Activated T-cell treated with anti-CD3 and anti-CD28 coated beads for 1 hour (primary cell): ENCODE data around the gene NLGN1.

Experiments used
- DNase-seq: peaks from one replicate; pipeline ENCODE4 v3.0.0-alpha.2; 2020; ENCODE audit warnings: low read depth

NLGN1 gene

DNA sequence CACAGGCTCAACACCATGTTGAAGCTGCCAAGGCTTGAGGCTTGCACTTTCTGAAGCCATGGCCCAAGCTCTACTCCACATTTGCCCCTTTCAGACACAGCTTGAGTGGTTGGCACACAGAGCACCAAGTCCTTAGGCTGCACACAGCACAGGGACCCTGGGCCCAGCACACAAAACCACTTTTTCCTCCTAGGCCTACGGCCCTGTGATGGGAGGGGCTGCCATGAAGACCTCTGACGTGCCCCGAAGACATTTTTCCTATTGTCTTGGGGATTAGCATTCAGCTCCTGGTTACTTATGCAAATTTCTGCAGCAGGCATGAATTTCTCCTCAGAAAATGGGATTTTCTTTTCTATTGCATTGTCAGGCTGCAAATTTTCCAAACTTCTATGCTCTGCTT is 445.5 kb downstream of the NLGN1 start:
- no peak for DNase-seq

DNA sequence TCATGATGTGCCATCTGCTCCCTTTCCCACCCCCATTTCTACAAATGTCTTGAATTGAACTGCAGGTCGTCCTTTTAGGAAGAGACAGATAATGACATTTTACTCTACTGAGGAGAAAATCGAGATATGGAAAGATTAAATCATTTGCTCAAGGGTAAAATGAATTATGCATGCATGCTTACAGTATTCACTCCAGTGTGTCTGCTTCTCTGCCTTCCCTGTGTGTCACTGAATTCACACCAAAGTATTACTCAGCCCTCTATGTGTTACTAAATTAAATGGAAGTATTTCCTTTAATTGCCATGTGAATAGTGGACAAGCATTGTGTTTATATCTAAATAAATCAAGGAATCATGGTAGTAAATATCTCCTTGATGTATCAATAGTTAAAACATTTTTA is 449.0 kb downstream of the NLGN1 start:
- DNase-seq: no peak

DNA sequence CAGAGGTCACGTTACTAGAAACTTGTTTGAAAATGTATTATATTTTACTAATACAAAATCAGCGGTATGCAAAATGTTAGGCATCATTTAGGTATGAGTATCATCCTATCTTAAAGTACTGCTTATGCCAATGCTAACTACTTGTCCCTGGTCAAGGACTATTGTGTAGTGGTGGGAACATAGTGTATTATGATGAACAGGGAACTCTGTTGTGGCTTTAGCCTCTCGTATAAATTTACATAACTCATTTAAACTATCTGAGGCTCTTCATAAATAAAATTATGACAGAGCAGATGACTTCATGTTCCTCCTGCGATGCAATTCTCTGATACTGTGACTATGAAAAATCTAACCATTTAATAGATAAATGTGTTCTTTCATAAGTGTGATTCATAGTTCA is 451.9 kb downstream of the NLGN1 start:
- DNase-seq: no peak

DNA sequence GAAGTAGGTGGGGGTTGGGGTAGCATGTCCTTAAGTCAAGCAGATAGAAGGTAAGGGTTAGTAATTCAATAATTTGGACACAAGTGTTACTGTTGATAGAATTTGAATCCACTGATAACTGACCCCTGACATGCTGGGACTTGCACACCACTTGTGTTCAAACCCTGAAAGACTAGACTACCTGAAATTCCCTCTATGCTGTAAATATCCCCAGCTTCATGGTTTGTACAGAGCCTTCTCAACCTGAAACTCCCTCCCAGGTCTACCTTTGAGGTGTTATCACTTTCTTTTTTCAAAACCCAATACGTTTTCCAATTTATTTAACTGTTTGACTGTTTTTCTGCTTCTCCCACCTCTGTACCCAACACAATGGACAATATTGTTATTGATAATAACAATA is 459.6 kb downstream of the NLGN1 start:
- DNase-seq: no peak

DNA sequence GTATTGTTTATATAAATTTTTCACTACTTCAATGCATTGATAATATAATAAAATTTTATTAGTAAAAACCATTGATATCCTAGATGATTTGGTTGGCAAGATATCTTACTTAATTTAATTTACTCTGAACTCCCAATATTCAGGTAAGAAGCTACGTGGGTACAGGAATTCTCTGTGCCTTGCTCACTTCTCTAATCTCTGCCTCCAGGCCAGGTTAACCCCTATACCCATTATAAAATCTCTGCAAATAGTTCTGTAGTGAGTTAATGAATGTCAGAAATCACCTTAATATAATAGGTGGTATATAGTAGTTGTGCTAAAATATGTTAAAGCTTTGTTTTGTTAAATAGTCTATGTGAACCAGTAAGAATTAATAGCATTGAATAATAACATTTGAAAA is 465.2 kb downstream of the NLGN1 start:
- DNase-seq: no peak

DNA sequence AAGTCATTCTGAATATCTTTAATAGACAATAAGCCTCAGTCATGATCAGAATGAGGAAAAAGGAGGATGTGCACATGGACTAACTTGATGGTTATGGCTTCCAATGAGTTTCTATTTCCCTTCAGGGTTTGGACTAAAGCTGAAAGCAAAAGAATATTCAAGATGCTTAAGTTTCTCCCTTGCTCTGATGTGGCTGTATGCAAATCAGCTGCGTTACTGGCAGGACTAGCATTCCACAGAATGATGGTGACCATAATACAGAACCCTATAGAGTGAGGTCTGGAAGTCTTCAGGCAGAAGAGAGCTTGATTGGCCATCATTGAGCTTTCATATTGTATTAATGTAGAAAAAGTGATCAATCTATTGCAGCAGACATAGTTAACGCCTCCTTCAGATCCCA is 466.0 kb downstream of the NLGN1 start:
- no peak for DNase-seq

DNA sequence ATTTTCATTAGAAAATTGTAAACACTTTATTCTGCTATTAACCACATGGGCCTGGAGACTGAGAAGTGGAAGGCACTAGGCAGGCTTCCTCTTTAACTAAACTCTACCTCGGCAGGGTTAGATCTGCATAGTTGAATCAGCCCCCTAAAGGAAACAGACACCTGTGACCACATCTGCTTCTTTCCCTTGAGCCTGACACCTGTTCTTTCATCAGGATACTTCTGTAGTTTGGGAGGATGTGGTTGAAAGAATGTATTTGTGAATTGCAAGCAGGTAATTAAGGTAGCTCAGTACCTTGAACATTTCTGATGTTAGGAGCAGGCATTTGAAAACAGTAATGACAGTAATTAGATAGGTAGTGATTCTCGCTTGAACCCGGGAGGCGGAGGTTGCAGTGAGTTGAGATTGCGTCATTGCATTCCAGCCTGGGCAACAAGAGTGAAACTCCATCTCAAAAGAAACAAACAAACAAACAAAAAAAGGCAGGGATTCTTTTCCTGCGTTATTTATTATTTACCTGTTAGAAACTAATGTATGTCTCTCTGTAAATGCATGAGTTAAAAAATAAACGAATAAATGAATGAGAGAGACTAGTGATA is 468.5 kb downstream of the NLGN1 start:
- no peak for DNase-seq

DNA sequence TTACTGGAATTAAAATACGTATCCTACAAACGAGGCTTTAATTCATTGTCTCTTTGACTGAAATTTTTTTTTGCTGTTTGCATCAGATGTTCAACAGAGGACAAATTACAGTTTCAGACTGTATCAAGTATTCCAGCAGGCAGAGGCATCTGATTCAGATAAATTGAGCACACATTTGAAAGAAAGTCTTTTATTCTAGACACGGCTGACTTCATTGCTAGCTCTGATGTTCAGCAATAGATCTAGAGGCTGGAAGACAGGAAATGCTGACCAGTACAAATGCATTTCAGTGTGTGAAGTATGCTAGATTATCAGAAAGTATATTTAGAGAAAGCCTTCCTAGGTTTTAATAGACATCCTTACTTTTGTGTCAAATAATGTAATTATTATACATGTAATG is 472.2 kb downstream of the NLGN1 start:
- no peak for DNase-seq

DNA sequence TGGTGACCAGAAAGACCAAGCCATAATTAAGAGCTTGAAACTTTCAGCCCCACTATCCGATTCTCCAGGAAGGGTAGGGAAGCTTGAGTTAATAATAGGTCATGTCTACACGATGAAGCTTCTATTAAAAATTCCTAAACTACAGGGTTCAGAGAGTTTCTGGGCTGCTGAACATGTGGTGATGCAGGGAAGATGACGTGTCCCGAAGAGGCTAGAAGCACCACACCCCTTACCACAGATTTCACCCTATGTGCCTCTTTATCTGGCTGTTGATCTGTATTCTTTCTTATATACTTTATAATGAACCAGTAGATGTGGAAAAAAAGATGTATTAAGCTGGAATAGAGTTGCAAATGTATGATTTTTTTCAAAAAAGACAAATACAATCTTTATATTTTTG is 473.4 kb downstream of the NLGN1 start:
- DNase-seq: no peak

DNA sequence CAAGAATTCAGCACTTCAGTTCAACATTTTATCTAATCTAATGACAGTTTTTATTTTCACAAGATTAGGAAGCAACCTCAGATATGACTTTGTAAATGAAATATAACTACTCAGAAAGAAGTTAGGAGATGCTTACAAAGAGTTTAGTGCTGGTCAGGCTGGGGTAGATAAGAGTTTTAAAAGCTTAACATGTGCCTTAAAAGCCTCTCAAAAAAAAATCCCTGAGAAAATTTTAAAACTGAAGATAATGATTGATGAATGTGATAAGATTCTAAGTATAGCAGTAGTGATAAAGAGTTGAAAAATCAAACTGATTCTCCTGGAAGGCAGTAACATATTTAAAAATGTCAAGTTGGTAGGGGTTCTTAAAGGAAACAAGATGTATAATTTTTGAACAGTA is 478.2 kb downstream of the NLGN1 start:
- no peak for DNase-seq

DNA sequence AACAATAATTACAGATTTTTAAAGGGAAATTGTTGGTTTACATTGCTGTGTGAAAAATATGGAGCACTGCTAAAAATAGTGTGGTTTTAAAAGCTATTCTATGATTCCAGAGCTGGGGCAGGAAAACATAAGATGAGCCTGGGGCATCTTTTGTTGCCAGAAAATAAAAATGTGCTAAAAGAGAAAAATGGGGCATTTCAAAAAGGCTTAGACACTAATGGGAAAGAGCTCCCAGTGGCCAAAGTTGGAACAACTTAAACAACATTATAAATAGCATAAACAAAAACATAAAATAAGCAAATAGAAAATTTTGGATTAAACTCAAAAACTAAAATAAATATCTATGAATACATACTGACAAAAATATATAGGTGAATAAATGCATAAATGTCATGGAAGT is 478.9 kb downstream of the NLGN1 start:
- no peak for DNase-seq

DNA sequence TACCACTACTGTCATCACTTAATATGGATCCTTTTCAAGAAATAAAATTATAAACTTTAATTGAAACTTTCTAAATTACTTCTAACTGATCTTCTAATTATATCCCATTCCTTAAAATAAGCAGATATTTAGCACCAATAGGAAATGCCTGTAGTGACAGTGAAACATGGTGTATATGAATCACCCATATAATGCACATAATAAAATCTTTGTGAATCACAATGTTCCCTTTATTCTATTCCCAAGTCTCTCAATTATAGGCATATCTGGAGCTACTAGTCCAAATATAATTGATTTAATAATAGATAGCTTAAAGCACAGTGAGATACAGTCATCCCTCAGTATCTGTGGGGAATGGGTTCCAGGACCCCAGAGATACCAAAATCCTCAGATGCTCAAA is 490.3 kb downstream of the NLGN1 start:
- DNase-seq: no peak

DNA sequence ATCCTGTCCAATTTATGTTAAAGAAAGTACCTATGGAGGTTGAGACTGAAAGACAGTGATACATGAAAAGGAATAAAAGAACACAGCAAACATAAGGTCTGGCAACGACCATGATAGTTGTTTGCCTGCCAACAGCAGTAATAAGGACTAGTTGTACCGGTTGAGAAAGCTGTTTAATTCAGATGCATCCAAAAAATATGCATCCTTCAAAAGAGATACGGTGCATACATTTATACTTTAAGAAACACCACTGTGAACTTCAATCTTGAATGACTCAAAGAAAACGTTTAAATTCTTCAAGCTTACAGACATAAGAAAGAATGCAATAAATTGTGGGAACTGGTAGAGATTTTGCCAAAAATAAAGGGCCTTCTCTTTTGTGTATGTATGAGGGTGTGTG is 492.1 kb downstream of the NLGN1 start:
- DNase-seq: no peak

DNA sequence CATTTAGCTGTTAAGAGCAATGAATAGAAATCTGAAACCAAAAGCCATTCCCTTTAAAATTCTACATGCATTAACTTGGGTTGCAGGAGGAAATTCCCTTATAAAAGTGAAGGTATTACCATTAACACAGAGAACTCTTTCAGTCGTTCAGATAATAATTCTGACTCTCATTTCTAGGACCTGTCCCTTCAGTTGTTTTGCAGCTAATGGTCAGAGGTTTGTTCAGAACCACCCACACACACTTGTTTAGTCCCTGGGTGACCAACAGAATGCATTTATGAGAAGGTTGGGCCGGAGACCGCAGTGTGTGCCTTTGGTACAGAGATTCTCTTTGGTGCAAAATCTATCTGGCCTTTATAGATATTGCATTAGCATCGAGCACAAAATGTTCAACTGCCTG is 492.5 kb downstream of the NLGN1 start:
- no peak for DNase-seq

DNA sequence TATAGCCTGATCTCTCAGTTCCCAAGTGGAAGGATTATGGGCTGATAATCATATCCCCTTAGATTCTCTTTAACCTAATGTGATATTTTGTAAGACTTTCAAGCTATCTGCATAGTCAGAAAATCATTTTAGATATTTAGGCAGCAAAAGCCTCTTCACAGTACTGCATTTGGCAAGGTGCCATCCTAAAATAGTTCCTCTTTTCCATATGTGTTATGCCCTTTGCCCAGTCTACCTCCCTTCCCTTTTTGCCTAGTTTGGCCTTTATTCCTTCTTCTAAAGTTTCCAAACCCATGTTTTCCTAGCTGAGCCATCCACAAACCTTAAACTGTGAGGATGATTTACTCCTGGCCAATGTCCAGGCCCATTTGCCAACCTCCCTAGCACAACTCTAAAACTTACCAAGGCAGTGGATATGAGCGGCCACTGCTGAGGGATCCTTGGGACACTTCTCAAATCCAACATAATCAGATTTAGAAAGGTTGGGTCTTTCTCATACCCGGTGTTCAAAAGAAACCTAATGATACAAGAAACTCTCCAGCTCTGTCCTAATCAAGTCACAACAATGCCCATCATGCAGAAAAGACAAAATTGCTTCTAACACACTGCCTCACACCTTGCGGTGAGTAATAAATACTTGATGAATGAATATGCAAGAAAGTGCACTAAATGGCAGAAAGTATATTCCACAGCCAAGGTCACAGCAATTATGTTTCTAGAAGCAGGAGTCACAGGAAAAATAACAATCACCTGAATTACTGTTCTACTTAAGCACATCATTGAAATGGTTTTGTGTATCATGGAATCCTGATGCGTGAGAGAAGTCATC is 493.9 kb downstream of the NLGN1 start:
- DNase-seq: no peak

DNA sequence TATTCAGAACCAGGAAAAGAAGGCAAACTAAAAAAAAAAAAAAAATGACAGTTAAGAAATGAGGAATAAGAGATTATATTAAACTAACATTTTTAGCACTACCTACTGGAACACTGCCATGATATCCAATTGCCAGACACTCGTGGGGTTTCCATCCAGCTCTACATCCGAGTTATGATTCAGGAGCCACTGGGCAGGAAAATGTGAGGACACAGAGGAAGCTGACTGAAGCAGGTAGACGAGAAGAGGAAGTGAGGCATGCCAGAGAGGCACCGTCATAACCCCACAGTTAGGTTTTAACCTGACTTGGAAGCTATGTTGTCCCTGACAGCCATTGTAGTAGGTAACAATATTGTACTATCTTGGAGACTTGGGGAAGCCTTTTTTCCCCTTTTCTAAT is 495.0 kb downstream of the NLGN1 start:
- DNase-seq: no peak

DNA sequence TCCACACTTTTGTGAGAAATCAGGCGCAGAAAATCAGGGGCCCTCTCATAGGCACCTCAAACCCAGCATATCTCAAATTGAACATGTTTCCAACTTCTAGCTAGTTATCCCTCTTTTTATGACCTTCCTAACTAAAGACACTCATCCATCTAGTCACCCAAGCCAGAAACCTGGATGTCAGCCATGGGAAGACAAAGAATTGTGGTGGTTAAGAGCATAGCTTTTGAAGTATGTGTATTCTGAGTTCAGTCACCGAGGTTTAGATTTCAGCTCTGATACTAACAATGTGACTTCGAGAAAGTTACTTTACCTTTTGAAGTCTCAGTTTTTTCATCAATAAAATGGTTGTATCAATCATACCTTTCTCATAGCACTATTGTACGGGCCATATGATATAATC is 495.5 kb downstream of the NLGN1 start:
- DNase-seq: no peak

DNA sequence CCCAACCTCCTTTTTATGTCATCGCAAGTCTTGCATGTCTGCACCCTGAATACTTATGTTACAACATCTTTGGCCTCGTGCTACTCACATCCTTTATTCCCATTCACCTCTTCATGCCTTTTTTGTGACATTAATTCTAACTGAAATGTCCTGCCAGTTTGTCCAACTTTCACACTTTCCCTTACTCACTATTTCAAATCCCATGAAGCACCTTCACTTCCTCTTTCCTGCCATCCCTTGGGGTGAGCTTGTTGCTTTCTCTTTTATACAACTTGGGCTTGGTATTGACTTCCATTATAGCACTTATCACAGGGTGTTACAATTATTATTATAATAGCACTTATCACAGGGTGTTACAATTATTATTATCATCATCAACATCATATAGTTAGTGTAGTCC is 496.3 kb downstream of the NLGN1 start:
- DNase-seq: no peak

DNA sequence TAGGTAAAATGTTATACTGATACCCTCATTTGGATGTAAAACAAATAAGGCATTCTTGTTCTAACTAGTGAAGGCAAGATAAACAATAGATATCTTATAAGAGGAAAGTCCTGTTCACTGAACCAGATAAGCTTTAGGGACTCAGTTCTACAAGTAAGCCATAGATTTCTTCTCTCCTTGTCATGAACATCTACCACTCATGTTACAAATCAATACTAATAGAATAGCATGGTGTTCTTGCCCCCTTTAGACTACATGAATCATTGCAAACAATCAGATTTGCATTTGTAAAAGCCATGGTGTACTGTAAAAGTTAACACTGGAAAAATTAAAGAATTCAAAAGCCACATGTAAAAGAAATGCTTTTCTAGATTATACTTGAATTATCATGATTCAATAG is 500.1 kb downstream of the NLGN1 start:
- DNase-seq: no peak

DNA sequence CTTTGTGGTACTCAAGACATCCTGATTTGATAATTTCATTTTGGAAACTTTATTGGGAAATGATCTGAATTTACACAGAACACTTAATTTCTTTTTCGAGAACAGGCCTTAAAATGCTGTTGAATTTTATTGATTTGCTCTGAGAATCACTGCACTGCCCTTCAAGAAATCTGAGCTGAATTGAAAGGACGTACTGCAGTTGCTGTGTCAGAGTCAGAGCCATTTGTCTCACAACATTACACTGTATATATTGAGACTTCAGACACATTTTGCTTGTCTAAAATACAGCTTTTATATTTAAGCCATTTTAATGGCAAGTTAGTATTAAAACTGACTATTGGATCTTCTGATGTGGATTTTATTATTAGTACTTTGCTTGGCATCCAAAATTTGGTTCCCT is 504.1 kb downstream of the NLGN1 start:
- DNase-seq: no peak

DNA sequence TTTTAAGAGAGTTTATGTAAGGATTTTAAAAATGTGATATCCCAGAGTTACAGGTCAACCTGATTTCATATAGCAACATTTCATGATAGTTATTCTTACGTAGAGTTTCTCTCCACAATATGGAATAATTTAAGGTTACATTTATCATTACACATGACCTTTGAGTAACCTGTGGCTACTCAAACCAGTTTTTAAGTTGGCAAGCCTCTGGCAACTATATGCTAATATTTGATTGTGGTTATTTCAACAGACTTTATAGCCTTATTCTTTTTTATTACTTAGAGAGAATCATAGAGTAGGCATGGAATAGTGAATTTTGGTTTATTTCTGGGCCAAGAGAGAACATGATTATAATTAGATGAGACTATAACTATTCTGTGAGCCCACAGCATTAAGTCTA is 504.9 kb downstream of the NLGN1 start:
- DNase-seq: no peak

DNA sequence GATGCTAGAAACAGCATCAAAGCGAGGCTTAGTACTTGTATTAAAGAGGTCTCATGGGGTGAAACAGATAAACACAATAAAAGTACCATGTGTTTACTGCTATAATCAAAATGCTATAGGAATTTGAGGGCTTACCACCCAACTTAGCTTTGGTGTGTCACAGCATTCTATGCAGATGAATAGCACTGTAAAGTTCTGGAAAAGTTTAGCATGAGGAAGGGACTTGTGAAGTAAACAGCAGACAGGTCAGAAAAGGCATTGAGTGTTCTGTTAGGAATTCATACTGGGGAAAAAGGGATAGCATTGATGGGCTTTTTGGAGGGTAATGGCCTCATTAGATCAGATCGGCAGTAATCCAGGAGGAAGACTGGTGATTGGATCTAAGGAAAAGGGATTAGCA is 505.3 kb downstream of the NLGN1 start:
- no peak for DNase-seq

DNA sequence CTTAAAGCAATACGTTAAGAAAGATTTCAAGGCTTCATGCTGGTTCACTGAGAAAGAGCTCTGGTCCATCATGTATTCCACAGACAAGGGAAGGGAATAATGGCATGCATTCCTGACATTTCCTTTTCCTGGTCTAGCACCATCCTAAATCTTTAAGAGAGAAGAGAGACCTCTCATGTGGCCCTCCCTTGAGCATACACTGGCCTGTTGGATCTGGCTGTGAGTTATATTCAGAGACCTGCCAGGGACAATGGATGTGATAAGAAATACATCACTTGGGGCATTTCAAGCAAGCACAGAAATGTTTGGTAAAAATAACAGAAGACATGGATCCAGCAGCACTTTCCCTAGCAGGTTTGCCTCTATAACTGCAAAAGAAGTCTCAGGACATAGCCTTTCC is 507.8 kb downstream of the NLGN1 start:
- DNase-seq: no peak

DNA sequence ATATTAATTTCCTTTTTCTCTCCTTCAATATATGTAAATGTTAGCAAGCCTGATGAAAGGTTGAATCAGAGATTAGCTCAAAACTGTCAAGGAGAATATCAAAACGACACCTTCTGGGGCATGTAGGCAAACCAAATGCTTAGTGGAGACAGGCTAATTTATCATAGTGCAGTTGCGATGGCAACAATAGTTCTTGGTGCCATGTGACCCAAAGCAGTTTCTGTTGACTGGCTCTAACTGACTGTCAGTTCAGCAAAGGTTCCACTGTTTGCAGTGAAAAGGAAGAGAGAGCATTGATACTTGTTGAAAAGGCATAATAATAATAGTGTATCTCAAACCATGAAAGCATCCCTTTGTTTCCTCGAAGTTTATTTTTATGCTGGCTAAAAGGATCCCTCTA is 513.9 kb downstream of the NLGN1 start:
- DNase-seq: no peak
